Fibroblast of lung (primary cell): Measurements from ENCODE around the gene HNRNPA2B1. TPM values are rescaled to one million over a fixed set of nuclear protein-coding genes. Genes with fewer than 3 reads are reported as not detected.

Experiments used
- DNase-seq, 2 donors: peaks; one replicate each; pipeline versions ENCODE4 v3.0.0 to v3.0.0-alpha.2; 2010; ENCODE audit warnings: low read depth in 2 of 2
- H2AFZ ChIP-seq: 2 replicates; pipeline ENCODE4 v1.5.1; 2012; ENCODE audit warnings: low read length, control low read depth, inconsistent platforms
- H3K27ac ChIP-seq: 2 replicates; pipeline ENCODE4 v1.5.1; 2011; ENCODE audit warnings: low read length, control low read depth; ENCODE audit not compliant: insufficient read depth
- H3K27me3 ChIP-seq: 2 replicates; pipeline ENCODE4 v1.5.1; 2011; ENCODE audit warnings: mild to moderate bottlenecking, low read length; ENCODE audit not compliant: control insufficient read depth, insufficient read depth
- H3K36me3 ChIP-seq: 2 replicates; pipeline ENCODE4 v1.5.1; 2011; ENCODE audit warnings: low read length; ENCODE audit not compliant: control insufficient read depth, insufficient read depth
- H3K4me1 ChIP-seq: 2 replicates; pipeline ENCODE4 v1.5.1; 2011; ENCODE audit warnings: low read length; ENCODE audit not compliant: control insufficient read depth, insufficient read depth; ENCODE audit errors: extremely low read depth
- H3K4me2 ChIP-seq: 2 replicates; pipeline ENCODE4 v1.5.1; 2011; ENCODE audit warnings: low read length, control low read depth; ENCODE audit not compliant: insufficient read depth; ENCODE audit errors: extremely low read depth
- H3K4me3 ChIP-seq, 4 experiments: fragments of 200-600 bp in 1 of 4; sonication (generic) in 1 of 4; replicated peaks in 1 of 4; 2 replicates each; pipeline ENCODE4 v1.5.1; 2011 to 2016; ENCODE audit warnings: low read length in 4 of 4, low read depth in 3 of 4, mild to moderate bottlenecking in 3 of 4, control low read depth in 2 of 4, inconsistent platforms in 1 of 4, mixed read lengths in 1 of 4; ENCODE audit not compliant: insufficient read depth in 1 of 4; ENCODE audit errors: control extremely low read depth in 1 of 4
- H3K79me2 ChIP-seq: 2 replicates; pipeline ENCODE4 v1.5.1; 2012; ENCODE audit warnings: mild to moderate bottlenecking, low read length, inconsistent platforms; ENCODE audit not compliant: control insufficient read depth, insufficient read depth
- H3K9ac ChIP-seq: 2 replicates; pipeline ENCODE4 v1.5.1; 2011; ENCODE audit warnings: mild to moderate bottlenecking, low read length, control low read depth; ENCODE audit not compliant: insufficient read depth
- H3K9me3 ChIP-seq: 2 replicates; pipeline ENCODE4 v1.5.1; 2012; ENCODE audit warnings: low read depth, low read length; ENCODE audit not compliant: control insufficient read depth, insufficient read depth
- H4K20me1 ChIP-seq: 2 replicates; pipeline ENCODE4 v1.5.1; 2011; ENCODE audit warnings: low read length; ENCODE audit not compliant: control insufficient read depth, insufficient read depth; ENCODE audit errors: extremely low read depth
- EZH2 ChIP-seq: IDR thresholded peaks from 2 replicates; pipeline ENCODE4 v1.5.1; 2012; ENCODE audit warnings: low read length, control low read depth, mild to moderate bottlenecking; ENCODE audit errors: missing control alignments
- polyA plus RNA-seq, 2 donors: library from polyadenylated mRNA; depleted of rRNA in 1 of 2; stranded (reverse) in 1 of 2; unstranded in 1 of 2; fragments of >200 nt; gene quantifications; 2 replicates each; pipeline ENCODE4 v1.2.1, GENCODE V29; 2011 to 2012; ENCODE audit warnings: missing spikeins in 1 of 2
- total RNA-seq: library from RNA; depleted of rRNA; stranded (reverse); fragments of >200 nt; gene quantifications from 2 replicates; pipeline ENCODE4 v1.2.1, GENCODE V29; 2014
- TF ChIP-seq, protein P1 (sequence below), 2 donors: IDR thresholded peaks in 1 of 2; conservative IDR thresholded peaks in 1 of 2; 1 replicate in 1 of 2; 2 replicates in 1 of 2; pipeline ENCODE4 v1.5.1; 2011 to 2012; ENCODE audit warnings: low read length in 2 of 2, control low read depth in 1 of 2, inconsistent platforms in 1 of 2, low read depth in 1 of 2, mild to moderate bottlenecking in 1 of 2

HNRNPA2B1 gene
- total and polyA plus RNA-seq, 2 donors (not counting 1 experiment from before 2014, with no cell fraction given): 82.1 to 428 TPM

DNA sequence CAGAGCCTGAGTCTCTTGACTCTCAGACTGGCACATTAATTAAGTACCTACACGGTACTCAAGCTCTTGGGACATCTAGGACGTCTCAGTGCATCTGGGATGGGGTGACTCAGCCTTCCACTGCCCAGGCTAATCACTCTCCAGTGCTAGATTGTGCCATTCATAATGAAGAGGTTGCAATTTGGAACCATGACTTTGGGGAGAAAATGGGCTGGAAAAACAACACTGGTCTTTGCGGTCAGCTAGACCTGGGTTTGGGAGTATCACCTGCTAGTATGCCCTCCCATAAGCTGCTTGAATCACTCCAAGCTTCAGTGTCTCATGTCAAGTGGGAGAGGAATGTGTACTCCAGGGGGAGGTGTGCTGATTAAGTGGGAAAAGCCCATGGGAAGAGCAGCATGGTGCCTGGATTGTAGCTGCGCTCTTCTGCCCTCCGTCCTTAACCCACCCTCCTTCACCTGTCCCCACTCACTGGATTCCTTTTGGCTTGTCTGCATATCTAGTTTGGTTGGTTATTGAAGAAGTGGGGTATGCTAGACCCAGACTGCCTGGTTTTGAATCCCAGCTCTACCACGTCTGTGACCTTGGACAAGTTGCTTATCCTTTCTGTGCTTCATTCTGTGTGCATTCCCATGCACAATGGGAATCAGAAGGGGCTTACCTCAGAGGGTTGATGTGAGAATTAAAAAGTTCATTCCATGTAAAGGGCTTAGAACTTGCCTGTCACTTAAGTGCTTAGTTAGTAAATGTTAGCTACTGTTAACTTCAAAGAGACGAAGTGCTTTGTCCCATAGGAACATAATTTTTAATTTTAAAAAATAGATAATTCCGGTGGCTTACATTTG lies 44.8 kb downstream of the HNRNPA2B1 start:
- Histone ChIP-seq H3K9me3 (no peaks in the 10 kb centered on the region), H3K27ac (peak overlapping the region; percentile 57), H3K27me3 (peaks cover 3% of the 10 kb centered on the region), H4K20me1 (no peaks in the 10 kb centered on the region), H3K79me2 (no peaks in the 10 kb centered on the region), H3K4me2 (peak overlapping the region; percentile 80), H3K4me1 (peaks cover 7% of the 10 kb centered on the region), H3K4me3 (peak overlapping the region in 2 of 4 experiments; percentile 39 to 51), H2AFZ (peak overlapping the region; percentile 4), H3K9ac (no peak overlapping the region), H3K36me3 (no peaks in the 10 kb centered on the region)
- TF ChIP-seq, protein P1, sequence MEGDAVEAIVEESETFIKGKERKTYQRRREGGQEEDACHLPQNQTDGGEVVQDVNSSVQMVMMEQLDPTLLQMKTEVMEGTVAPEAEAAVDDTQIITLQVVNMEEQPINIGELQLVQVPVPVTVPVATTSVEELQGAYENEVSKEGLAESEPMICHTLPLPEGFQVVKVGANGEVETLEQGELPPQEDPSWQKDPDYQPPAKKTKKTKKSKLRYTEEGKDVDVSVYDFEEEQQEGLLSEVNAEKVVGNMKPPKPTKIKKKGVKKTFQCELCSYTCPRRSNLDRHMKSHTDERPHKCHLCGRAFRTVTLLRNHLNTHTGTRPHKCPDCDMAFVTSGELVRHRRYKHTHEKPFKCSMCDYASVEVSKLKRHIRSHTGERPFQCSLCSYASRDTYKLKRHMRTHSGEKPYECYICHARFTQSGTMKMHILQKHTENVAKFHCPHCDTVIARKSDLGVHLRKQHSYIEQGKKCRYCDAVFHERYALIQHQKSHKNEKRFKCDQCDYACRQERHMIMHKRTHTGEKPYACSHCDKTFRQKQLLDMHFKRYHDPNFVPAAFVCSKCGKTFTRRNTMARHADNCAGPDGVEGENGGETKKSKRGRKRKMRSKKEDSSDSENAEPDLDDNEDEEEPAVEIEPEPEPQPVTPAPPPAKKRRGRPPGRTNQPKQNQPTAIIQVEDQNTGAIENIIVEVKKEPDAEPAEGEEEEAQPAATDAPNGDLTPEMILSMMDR (conservative IDR thresholded peaks at IDR 0.05 in 1 of 2, IDR thresholded peaks at IDR 0.05 in 1 of 2; ENCODE audit: low read depth in 1 of 2, low read length in 2 of 2): no peak
- TF ChIP-seq EZH2: no peak
- peak; percentile 44 to 74 for DNase-seq

DNA sequence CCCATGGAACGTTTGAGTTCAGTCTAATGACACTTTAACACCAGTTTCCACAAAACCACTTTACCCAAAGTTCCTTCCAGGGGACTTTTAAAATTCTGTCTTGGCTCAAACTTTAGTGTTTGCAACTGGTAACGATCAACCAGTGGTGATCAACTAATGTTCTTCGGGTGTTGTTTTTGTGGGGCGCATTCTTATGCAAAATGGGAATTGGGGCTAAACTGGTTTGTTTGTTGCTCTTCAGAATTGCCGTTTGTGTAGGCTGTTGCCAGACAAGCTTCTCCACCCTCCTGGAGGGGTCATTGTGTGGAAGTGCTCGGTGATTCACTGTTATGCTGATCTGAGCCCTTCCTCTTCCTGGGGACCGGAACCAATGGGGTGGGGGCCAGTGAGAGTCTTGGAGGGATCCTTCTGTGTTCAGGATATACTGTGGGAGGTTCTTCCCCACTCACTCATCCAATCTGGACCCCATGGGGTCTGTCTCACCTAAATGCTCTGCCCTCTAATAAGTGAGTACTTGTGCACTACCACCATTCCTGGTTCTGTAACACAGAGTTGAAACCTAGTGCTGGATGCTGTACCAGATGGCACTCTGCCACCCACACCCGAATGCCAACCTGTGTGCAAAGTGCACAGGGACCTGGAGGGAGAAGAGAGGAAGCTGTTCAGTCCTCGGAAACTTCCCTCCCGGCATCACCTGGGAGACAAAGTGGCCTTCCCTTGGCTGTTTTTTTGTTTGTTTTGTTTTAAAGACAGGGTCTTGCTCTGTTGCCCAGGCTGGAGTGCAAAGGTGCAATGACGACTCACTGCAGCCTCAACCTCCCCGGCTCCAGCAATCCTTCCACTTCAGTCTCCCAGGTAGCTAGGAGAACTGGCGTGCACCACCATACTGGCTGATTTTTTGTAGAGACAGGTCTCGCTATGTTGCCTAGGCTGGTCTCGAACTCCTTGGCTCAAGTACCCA lies 46.4 kb downstream of the HNRNPA2B1 start:
- no peak overlapping the region for H3K27ac ChIP-seq
- H3K9me3 ChIP-seq: no peaks in the 10 kb centered on the region
- H3K27me3 ChIP-seq: peaks cover 3% of the 10 kb centered on the region
- peaks cover 7% of the 10 kb centered on the region for H3K4me1 ChIP-seq
- H3K9ac ChIP-seq: no peak overlapping the region
- H3K4me3 ChIP-seq: peak overlapping the region in 2 of 4 experiments; percentile 62 to 67
- peak; percentile 38 to 60 for DNase-seq
- no peaks in the 10 kb centered on the region for H3K36me3 ChIP-seq
- TF ChIP-seq, protein P1 (conservative IDR thresholded peaks at IDR 0.05 in 1 of 2, IDR thresholded peaks at IDR 0.05 in 1 of 2; ENCODE audit: low read depth in 1 of 2, low read length in 2 of 2): no peak
- no peak for TF ChIP-seq EZH2
- H3K4me2 ChIP-seq: no peak overlapping the region
- no peak overlapping the region for H2AFZ ChIP-seq
- no peaks in the 10 kb centered on the region for H4K20me1 ChIP-seq
- no peaks in the 10 kb centered on the region for H3K79me2 ChIP-seq
